HG02970 (cell line): ENCODE data around the gene ANXA2.
"Not testable (repeated sequence)": the region's sequence is repeated elsewhere in the genome, so short reads cannot be mapped to it uniquely, and the experiment has no call there.

Experiments
- ATAC-seq: cut with Tn5 transposase; IDR thresholded peaks from one replicate; pipeline ENCODE4 v1.9.1; 2021; ENCODE audit warnings: mild to moderate bottlenecking, moderate library complexity, moderate number of reproducible peaks; ENCODE audit not compliant: unreplicated experiment, low FRiP score

Gene ANXA2

GRCh38 chr15:60347480-60348049, 50.2 kb downstream of the ANXA2 start:
- ATAC-seq, result no peak

- no peak for ATAC-seq
Observed at GRCh38 chr15:60346653-60347052, 51.1 kb downstream of the ANXA2 start.

- ATAC-seq, result no peak
Observed at GRCh38 chr15:60346077-60346476, 51.7 kb downstream of the ANXA2 start.

- no peak for ATAC-seq
Observed at GRCh38 chr15:60345598-60345997, 52.2 kb downstream of the ANXA2 start.

GRCh38 chr15:60344987-60345386, 52.8 kb downstream of the ANXA2 start:
- ATAC-seq, result no peak

GRCh38 chr15:60344461-60344860, 53.3 kb downstream of the ANXA2 start:
- ATAC-seq, result no peak

GRCh38 chr15:60343221-60343970, 54.4 kb downstream of the ANXA2 start:
- ATAC-seq, result no peak

DNA sequence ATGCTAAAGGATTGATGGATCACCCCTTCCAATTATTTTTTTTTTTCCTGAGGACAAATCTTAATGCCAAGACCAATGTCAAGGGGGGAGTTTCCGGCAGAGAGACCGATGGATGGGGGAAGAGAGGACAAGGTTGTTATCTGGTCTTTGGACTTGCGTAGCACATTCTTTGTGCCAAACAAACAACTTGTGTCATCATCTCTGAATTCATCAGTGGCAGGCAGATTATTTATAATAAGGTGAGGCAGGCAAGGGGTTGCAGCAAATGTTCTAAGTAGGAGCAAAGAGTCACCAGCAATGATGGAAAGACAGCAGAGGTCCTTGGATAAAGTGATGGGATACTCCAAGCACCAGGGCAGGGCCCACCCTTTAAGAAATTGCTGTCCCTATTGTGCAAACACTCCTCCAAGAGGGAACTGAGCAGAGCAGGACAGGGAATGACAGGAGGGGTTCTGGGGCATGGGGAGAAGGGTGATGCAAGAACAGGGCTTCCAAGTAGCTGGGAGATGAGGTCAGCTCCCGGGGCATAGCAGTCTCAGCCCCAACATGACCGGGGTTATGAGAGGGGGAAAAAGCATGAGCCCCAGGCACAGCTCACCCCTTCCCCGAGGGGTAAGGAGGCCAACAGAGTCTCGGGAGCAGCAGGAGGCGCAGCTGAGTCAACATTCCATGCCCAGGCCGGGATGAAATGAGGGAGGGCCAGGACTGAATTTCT, 57.4 kb downstream of the ANXA2 start:
- no peak for ATAC-seq

- ATAC-seq, result no peak
Observed at GRCh38 chr15:60339236-60339635, 58.5 kb downstream of the ANXA2 start.

DNA sequence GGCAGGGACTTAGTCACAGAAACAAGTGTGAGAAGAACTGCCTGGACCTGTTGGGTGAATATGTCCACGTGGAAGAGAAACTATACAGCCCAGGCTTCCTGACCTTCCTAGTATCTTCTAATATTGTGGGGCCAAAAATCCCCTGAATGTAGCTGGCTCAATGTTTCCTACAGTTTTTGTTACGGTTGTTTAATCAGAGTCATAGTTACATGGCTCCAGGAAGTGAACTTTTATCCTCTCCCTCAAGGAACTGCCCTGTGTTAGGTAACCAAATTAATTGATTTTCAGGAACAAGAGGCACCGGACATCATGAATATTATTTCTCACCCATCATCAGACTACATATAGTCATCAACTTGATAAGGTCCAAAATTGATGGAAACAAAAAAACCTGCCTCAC, 59.0 kb downstream of the ANXA2 start:
- no peak for ATAC-seq

DNA sequence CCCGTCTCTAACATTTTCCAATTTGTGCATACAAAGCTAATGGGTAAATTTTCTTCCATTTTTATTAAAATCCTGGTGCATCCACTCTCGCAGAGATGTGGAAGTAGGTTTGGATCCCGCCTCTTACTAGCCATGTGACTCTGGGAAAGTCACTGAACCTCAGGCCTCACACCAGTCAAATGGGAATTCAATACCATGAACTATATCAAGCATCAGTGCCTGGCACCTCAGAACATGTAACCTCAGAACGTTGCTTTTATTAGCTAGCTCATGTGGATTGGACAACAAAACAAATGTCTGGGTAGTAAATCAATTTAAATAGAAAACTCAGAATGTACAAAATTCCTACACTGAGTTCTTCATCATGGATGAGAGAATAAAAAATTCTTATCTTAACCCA, 60.7 kb downstream of the ANXA2 start:
- ATAC-seq, result no peak

DNA sequence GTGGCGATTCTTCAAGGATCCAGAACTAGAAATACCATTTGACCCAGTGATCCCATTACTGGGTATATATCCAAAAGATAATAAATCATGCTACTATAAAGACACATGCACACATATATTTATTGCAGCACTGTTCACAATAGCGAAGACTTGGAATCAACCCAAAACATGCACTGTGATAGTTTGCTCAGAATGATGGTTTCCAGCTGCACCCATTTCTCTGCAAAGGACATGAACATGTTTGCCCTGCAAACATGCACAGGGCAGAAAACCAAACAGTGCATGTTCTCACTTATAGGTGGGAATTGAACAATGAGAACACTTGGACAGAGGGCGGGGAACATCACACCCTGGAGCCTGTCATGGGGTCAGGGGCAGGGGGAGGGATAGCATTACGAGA, 62.5 kb downstream of the ANXA2 start:
- not testable (repeated sequence) for ATAC-seq

GRCh38 chr15:60328852-60329443, 68.8 kb downstream of the ANXA2 start:
- ATAC-seq, result no peak

DNA sequence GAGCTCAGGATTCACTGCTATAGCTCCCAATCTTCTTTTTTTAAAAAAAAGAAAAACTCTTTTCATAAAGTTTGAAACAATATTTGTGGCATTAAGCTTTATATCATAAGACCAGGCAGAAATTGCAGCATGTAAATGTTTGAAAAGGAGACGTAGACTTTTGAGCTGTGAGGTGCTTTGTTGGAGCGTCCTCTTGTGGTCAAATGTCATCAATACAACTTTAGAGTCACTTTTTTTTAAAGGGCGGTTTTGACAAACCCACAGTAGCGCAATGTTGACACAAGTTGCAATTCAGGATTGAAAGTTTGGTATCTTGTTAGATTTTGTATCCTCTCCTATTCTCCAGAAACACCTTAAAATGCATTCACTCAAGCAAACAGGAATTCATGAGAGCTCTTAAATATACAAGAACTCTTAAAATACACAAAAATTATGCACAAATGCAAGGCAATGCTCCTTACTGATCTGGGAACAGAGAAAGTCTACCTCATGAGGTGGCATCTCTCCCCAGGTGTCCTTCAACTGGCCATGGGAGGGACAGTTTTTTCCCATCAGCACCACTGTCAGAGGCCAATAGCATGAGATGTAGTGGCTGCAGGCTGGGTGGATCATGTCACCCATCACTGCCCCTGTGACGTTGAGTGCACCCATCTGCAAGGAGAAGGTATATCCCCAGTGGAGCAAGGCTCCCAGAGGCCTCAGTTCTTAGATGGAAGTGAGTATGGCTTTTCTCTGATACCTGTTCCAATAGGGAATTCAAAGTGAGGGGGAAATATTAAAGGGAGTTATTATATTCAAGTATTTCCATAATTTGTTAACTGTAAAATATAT, 70.7 kb downstream of the ANXA2 start:
- no peak for ATAC-seq

- no peak for ATAC-seq
Observed at GRCh38 chr15:60326343-60326742, 71.4 kb downstream of the ANXA2 start.

DNA sequence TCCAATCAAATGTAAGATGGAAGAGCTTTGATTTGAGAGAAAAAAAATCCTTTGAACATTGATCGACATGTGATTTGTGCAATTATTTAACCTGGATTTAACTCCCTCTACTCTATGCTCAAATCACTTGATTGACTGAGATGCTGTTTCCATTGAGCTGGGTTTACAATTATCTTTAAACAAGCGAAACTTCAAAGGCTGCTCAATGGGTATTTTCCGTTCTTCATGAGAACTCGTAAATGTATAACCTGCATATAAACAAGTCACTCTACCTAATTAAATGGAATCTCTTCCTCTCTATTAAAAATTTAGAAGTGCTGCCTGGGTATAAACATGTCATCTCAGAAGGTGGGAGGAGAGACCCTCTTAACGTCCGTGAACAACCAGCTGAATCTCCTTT, 71.9 kb downstream of the ANXA2 start:
- ATAC-seq, result no peak

DNA sequence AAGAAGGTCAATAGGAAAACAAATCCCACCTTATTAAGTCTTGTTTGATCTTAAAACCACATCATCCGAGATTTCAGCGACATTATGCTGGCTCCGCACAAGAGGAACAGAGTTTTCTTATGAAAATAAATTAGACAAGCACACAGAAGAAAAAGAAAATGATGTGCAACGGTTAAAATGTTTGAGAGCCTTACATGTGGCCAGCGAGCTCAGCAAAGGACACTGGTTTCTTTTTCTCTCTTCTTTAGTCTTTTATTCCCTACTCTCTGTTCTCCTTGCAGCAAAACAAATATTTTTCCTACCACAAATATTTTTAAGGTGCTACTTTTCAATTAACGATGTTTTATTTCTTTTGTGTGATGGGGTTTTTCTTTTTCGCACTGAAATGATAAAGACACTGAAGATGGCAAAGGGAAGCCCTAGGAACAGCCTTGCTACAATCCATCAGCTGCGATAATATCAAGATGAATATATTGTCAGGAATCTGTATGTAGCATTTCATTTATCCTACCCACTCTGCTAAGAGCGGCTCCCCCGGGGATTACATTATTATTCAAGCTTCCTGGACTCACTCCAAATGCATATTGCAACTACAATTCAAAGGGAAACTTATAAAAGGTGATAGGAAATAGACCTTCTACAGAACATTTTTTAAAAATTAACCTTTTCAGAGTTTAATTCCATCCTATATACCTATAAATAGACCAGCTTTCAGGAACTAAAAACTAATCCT, 72.9 kb downstream of the ANXA2 start:
- ATAC-seq, result no peak

DNA sequence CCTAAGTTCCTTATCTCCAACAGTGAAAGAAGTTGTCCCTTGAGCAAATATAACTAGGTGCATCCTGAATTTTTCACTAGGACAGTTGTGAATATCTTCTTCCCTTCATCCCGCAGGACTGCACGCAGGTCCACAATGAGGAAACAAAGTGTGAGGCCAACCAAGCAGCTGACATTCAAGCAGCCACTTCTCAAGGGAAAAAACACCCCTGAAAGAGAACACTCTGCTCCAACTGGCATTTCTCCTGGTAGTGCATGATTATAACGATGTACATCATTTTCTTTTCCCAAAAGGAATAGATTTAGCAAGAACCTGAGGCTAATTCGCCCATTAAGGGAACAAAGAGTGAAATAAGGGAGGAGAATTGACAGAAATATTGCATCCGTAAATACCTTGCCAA, 74.5 kb downstream of the ANXA2 start:
- ATAC-seq, result no peak

- ATAC-seq, result no peak
Observed at GRCh38 chr15:60320365-60320764, 77.4 kb downstream of the ANXA2 start.
